Liver (tissue), 5 donors: Measurements from ENCODE around the gene RBM14. TPM values are rescaled to one million over a fixed set of nuclear protein-coding genes. Genes with fewer than 3 reads are reported as not detected.

ENCODE experiments used
- polyA plus RNA-seq, 2 donors: library from polyadenylated mRNA; stranded (reverse) in 1 of 2; unstranded in 1 of 2; fragments of 200-250 nt in 1 of 2; fragments of >200 nt in 1 of 2; fragmentation: Nextera tagmentation in 1 of 2; extraction: Ambion mirVana in 1 of 2; gene quantifications; one replicate each; pipeline versions ENCODE4 v1.2.1 to v1.2.3, GENCODE V29; 2013 to 2015
- small RNA-seq: library from RNA; depleted of rRNA; stranded (forward); fragments of <200 nt; gene quantifications from one replicate; pipeline ENCODE3, GENCODE V24; 2014
- total RNA-seq, 2 donors: library from RNA; depleted of rRNA; stranded (reverse); fragments of >200 nt; gene quantifications; one replicate each; pipeline ENCODE4 v1.2.3, GENCODE V29; 2014
- donor health status: healthy.
- donor health status: healthy.
- donor health status: healthy.

RBM14 gene
- total and polyA plus RNA-seq, 4 donors = 7.0 to 53.5 (median 21.9) TPM

Small RNAs within 50 kb of the gene (small RNA-seq; reads per million reads assigned to genes)
- gene RNU4-39P = not detected

Other genes starting within 250 kb of the RBM14 start
- gene SLC29A2, start 244.9 kb upstream of the RBM14 start, total RNA-seq = 1 to 10 TPM; 1.5 to 3.3 TPM
- gene SLC29A2, start 244.9 kb upstream of the RBM14 start, polyA plus RNA-seq = 1 to 10 TPM; 1.2 to 1.6 TPM
- not detected for gene NPAS4, start 195.6 kb upstream of the RBM14 start, total RNA-seq
- gene NPAS4, start 195.6 kb upstream of the RBM14 start, polyA plus RNA-seq = under 1 TPM in 1 of 2 donors, not detected in 1; 0.01 TPM
- gene MRPL11, start 177.8 kb upstream of the RBM14 start, total RNA-seq = 10 to 100 TPM; 18.0 to 24.7 TPM
- gene MRPL11, start 177.8 kb upstream of the RBM14 start, polyA plus RNA-seq = 10 to 100 TPM; 39.9 to 45.6 TPM
- gene PELI3, start 149.7 kb upstream of the RBM14 start, total RNA-seq = 1 to 10 TPM; 1.9 to 5.4 TPM
- 1 to 10 TPM; 1.7 to 2.4 TPM for gene PELI3, start 149.7 kb upstream of the RBM14 start, polyA plus RNA-seq
- 10 to 100 TPM; 29.8 to 41.0 TPM for gene DPP3, start 136.2 kb upstream of the RBM14 start, total RNA-seq
- gene DPP3, start 136.2 kb upstream of the RBM14 start, polyA plus RNA-seq = 10 to 100 TPM; 10.9 to 24.8 TPM
- gene BBS1, start 106.0 kb upstream of the RBM14 start, total RNA-seq = 10 to 100 TPM in 1 of 2 donors, 1 to 10 TPM in 1; 9.8 to 18.5 TPM
- 1 to 10 TPM; 4.2 to 7.5 TPM for gene BBS1, start 106.0 kb upstream of the RBM14 start, polyA plus RNA-seq
- gene ZDHHC24, start 70.6 kb upstream of the RBM14 start, total RNA-seq = 1 to 10 TPM; 5.1 to 6.4 TPM
- gene ZDHHC24, start 70.6 kb upstream of the RBM14 start, polyA plus RNA-seq = 1 to 10 TPM; 4.1 to 5.2 TPM
- not detected for gene ACTN3, start 69.7 kb upstream of the RBM14 start, total RNA-seq
- not detected for gene ACTN3, start 69.7 kb upstream of the RBM14 start, polyA plus RNA-seq
- gene CTSF, start 48.0 kb upstream of the RBM14 start, total RNA-seq = 10 to 100 TPM in 1 of 2 donors, 1 to 10 TPM in 1; 8.5 to 20.2 TPM
- gene CTSF, start 48.0 kb upstream of the RBM14 start, polyA plus RNA-seq = 10 to 100 TPM; 27.7 to 31.9 TPM
- gene CCDC87, start 23.6 kb upstream of the RBM14 start, total RNA-seq = under 1 TPM; 0.14 to 0.17 TPM
- gene CCDC87, start 23.6 kb upstream of the RBM14 start, polyA plus RNA-seq = under 1 TPM in 1 of 2 donors, not detected in 1; 0.14 TPM
- gene CCS, start 23.4 kb upstream of the RBM14 start, total RNA-seq = 10 to 100 TPM; 30.2 to 54.7 TPM
- gene CCS, start 23.4 kb upstream of the RBM14 start, polyA plus RNA-seq = 10 to 100 TPM; 38.9 to 80.2 TPM
- 10 to 100 TPM; 43.3 to 59.2 TPM for gene RBM4, start 22.1 kb downstream of the RBM14 start, total RNA-seq
- 10 to 100 TPM; 36.9 to 49.4 TPM for gene RBM4, start 22.1 kb downstream of the RBM14 start, polyA plus RNA-seq
- gene RBM4B, start 61.3 kb downstream of the RBM14 start, total RNA-seq = 10 to 100 TPM; 12.3 to 13.8 TPM
- gene RBM4B, start 61.3 kb downstream of the RBM14 start, polyA plus RNA-seq = 1 to 10 TPM; 7.1 to 8.8 TPM
- gene SPTBN2, start 112.6 kb downstream of the RBM14 start, total RNA-seq = 100 to 1,000 TPM in 1 of 2 donors, 1 to 10 TPM in 1; 9.6 to 103 TPM
- 10 to 100 TPM; 12.2 to 33.1 TPM for gene SPTBN2, start 112.6 kb downstream of the RBM14 start, polyA plus RNA-seq
- 1 to 10 TPM; 3.0 to 7.7 TPM for gene RCE1, start 226.8 kb downstream of the RBM14 start, total RNA-seq
- gene RCE1, start 226.8 kb downstream of the RBM14 start, polyA plus RNA-seq = 1 to 10 TPM; 2.9 to 3.4 TPM
- 1 to 10 TPM in 1 of 2 donors, under 1 TPM in 1; 0.75 to 3.4 TPM for gene LRFN4, start 240.4 kb downstream of the RBM14 start, total RNA-seq
- 1 to 10 TPM in 1 of 2 donors, not detected in 1; 1.5 TPM for gene LRFN4, start 240.4 kb downstream of the RBM14 start, polyA plus RNA-seq